OCI-LY7 (cell line): ENCODE measurements around the gene SORD.
"Not testable (repeated sequence)": the region's sequence is repeated elsewhere in the genome, so short reads cannot be mapped to it uniquely, and the experiment has no call there.

Source experiments
- CTCF ChIP-seq: fragments of 200-600 bp; sonication (generic); conservative IDR thresholded peaks from 2 replicates; pipeline ENCODE4 v1.5.1; 2014; ENCODE audit warnings: mild to moderate bottlenecking, antibody characterized with exemption, low read length, moderate library complexity, mixed read lengths
- EZH2phosphoT487 ChIP-seq: fragments of 200-600 bp; sonication (generic); IDR thresholded peaks from 2 replicates; pipeline ENCODE4 v1.6.1; 2018; ENCODE audit warnings: low read depth, borderline replicate concordance, mild to moderate bottlenecking, mixed run types, antibody characterized with exemption, low read length, moderate library complexity, mixed read lengths

GRCh38 chr15:45020901-45021259, 2.1 kb upstream of the SORD start:
- TF ChIP-seq CTCF, EZH2phosphoT487: not testable (repeated sequence)
